LNCAP (cell line): ENCODE data around the gene UQCRC1.

Experiments
- TF ChIP-seq, protein P1 (sequence below): fragments of 450-650 bp; IDR thresholded peaks from 2 replicates; pipeline ENCODE4 v1.5.1; 2017; ENCODE audit warnings: mild to moderate bottlenecking

UQCRC1 gene

DNA sequence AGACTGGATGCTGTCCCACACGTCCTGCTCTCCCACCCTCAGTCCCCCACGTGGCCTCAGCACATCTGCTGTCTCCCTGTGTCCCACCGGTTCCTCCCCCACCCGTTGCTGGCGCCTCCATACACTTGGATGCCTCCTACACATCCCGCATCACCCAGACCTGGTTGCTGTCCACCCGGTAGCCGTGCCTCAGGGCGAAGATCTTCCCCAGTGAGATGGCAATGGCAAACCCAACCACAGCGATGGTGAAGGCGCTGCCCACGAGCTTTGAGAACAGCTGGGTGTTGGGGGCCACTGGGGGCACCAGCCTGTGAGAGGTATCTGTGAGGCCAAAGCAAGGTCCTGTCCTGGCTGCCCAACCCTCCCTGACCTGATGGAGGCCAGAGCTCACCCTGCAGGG is 21.4 kb upstream of the UQCRC1 start:
- TF ChIP-seq, protein P1, sequence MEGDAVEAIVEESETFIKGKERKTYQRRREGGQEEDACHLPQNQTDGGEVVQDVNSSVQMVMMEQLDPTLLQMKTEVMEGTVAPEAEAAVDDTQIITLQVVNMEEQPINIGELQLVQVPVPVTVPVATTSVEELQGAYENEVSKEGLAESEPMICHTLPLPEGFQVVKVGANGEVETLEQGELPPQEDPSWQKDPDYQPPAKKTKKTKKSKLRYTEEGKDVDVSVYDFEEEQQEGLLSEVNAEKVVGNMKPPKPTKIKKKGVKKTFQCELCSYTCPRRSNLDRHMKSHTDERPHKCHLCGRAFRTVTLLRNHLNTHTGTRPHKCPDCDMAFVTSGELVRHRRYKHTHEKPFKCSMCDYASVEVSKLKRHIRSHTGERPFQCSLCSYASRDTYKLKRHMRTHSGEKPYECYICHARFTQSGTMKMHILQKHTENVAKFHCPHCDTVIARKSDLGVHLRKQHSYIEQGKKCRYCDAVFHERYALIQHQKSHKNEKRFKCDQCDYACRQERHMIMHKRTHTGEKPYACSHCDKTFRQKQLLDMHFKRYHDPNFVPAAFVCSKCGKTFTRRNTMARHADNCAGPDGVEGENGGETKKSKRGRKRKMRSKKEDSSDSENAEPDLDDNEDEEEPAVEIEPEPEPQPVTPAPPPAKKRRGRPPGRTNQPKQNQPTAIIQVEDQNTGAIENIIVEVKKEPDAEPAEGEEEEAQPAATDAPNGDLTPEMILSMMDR, result no peak

DNA sequence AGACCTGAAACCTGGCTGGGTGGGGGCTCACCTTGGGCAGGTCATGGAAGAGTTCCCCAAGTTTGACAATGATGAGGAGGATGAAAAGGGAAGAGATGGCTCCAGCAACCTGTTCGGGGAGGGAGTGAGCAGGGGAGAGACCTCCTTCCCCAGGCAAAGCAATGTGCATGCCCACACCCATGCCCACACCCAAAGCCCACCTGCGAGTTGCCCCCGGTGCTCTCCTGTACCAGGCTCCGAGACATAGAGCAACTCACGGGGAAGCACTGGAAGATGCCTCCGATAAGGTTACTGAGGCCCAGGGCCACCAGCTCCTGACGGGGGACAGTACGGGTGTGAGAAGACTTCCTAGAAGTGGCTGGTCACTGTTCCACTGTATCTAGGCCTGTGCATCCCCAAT is 21.0 kb upstream of the UQCRC1 start:
- TF ChIP-seq, protein P1, result no peak

DNA sequence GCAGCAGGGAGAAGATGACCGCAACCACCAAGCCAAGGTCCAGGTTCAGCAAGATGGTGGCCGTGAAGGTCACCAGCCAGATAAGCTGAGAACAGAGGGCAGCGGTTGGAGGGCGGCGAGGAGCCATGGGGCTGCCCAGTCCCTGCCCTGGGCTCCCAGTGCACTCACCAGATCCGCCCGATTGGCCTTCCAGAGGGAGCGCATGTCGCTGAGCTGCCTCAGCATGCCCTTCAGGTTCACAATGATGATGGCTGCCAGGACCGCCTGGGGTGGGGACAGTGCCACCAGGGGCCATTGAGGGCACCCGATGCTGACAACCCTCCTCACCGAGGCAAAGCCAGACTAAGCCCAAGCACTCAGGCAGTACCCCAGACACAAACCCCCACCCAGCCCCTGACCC is 20.4 kb upstream of the UQCRC1 start:
- TF ChIP-seq, protein P1, result no peak

DNA sequence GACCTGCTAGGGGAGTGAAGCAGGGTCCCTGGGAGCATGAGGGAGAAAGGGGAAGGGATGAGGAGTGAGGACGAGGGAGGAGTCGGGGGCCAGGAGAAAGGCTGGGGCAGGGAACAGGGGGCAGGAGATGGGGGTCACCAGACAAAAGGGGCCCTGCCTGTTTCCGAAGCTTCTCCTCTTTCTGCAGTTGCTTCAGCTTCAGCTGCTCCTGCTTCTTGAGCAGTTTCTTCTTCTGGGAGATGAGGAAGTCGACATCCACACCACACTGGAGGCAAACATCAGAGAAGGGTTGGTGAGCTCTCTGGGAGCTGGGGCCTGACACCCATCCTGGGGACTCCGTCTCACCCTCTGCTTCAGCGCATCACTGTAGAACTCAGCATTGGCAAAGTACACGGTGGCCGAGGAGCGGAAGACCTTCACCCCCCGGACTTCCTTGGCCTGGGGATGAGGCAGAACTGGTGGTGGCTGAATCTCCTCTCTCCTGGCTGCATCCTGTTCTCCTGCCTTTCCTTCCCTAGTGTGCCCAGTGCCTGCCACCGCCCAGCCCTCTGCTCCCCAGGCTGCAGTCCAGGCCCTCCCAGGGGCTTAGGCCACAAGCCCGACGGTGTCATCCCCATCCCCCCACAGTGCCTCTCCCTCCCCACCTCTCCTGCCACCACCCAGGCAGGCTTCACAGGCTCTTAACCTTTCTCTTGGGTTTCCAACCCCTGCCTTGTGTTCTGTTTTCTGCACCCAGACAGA is 19.0 kb upstream of the UQCRC1 start:
- TF ChIP-seq, protein P1, result no peak

DNA sequence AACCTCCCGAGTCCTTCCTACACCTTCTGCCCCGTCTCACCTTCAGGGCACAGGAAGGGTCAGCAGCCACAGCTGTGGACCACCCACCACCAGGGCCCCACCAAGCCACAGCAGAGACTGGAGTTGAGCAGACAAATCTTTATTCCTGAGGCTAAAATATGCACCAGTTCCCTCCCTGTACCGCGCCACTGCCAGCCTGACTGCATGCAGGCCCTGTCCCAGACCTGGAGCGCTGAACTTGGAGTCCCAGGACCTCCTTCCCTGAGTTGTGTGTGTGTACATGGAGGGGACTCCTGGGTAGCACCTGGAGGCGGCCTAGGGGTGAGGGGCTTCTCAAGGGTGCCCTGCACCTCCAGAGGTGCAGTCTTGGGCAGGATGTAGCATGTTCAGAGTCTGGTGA is 16.2 kb upstream of the UQCRC1 start:
- TF ChIP-seq, protein P1, result no peak

DNA sequence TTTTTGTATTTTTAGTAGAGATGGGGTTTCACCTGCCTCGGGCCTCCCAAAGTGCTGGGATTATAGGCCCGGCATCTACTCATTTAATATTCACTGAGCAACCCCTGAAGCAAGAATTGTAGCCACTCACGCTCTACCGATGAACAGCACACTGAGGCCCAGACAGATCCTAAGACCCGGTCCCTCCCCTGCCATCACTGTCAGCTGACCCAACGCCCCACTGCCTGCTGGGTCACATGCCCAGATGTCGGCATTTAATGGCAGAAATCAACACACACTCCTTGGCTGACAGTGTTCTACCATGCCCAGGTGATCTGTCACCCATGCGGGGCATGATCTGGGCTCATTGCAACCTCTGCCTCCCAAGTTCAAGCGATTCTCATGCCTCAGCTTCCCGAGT is 15.3 kb upstream of the UQCRC1 start:
- TF ChIP-seq, protein P1, result no peak

DNA sequence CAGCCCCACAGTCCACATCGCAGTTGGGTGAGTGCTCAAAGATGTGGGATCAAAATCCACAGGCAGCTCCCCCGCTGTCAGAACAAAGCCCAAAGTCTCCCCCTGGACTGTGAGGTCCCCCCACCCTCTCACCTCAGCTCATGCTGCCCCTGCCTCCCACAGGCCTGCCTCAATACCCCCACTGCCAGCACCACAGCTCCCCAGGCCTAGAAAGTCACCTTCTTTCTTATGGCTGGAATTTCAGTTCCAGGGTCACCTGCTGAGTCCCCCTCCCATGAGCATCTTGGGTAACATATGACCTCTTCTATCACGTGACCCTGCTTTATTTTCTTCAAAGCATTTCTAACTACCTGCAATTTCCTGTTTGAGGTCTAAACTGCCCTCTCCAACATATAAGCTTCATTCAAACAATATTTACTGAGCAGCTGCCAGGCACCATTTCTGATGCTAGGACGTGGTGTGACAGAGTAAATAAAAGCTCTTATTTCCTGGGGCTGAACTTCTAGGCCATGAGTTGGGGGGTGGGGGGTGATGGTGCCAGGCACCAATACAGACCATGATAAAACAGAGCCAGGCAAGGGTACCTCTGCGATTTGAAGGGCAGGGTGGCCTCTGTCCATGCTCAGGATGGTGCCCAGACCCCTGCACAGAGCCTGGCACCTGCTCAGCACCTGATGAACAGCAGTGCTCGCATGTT is 14.6 kb upstream of the UQCRC1 start:
- TF ChIP-seq, protein P1, result no peak
